Activated naive CD4-positive, alpha-beta T cell treated with anti-CD3 and anti-CD28 coated beads, Interleukin-2, amount 10 ng/mL, durations not matched to agents 7 days and 5 days (primary cell): ENCODE results near the gene WDR31.
"Not testable (repeated sequence)": the region's sequence is repeated elsewhere in the genome, so short reads cannot be mapped to it uniquely, and the experiment has no call there.

Experiments
- CTCF ChIA-PET: fragments of 350-600 bp; sonication (Branson Sonifier 250); formaldehyde crosslinking; loops from one replicate; lab custom pipeline; 2021; ENCODE audit warnings: antibody characterized with exemption; lab: Charles Lee
- DNase-seq: peaks from one replicate; pipeline ENCODE4 v3.0.0-alpha.2; 2020
- H3K27ac Mint-ChIP-seq: one replicate; pipeline ENCODE4 v1.8.0; 2021; ENCODE audit warnings: mild to moderate bottlenecking, moderate library complexity, mixed read lengths
- H3K27me3 Mint-ChIP-seq: one replicate; pipeline ENCODE4 v1.8.0; 2021; ENCODE audit warnings: mild to moderate bottlenecking, mixed read lengths
- H3K36me3 Mint-ChIP-seq: one replicate; pipeline ENCODE4 v1.8.0; 2021; ENCODE audit warnings: mixed read lengths
- H3K4me1 Mint-ChIP-seq: one replicate; pipeline ENCODE4 v1.8.0; 2021; ENCODE audit warnings: mixed read lengths
- H3K4me3 Mint-ChIP-seq: one replicate; pipeline ENCODE4 v1.8.0; 2021; ENCODE audit warnings: mild to moderate bottlenecking, moderate library complexity, mixed read lengths
- H3K9me3 Mint-ChIP-seq: one replicate; pipeline ENCODE4 v1.8.0; 2021; ENCODE audit warnings: mixed read lengths

Gene WDR31

GRCh38 chr9:113310538-113310937, 29.5 kb downstream of the WDR31 start:
- Mint-ChIP-seq H3K9me3 (no peaks in the 10 kb centered on the region), H3K27me3 (peaks cover 14% of the 10 kb centered on the region), H3K27ac (no peak overlapping the region), H3K4me1 (no peaks in the 10 kb centered on the region), H3K4me3 (no peak overlapping the region), H3K36me3 (no peaks in the 10 kb centered on the region)
- no peak for DNase-seq
- CTCF ChIA-PET = interaction anchor here (0.8 to 5.3 kb wide), 10 partner anchors 10 to 348 kb away, joined by 3 to 43 read pairs (median 4); partner anchors contain the start of genes ALAD and WDR31

DNA sequence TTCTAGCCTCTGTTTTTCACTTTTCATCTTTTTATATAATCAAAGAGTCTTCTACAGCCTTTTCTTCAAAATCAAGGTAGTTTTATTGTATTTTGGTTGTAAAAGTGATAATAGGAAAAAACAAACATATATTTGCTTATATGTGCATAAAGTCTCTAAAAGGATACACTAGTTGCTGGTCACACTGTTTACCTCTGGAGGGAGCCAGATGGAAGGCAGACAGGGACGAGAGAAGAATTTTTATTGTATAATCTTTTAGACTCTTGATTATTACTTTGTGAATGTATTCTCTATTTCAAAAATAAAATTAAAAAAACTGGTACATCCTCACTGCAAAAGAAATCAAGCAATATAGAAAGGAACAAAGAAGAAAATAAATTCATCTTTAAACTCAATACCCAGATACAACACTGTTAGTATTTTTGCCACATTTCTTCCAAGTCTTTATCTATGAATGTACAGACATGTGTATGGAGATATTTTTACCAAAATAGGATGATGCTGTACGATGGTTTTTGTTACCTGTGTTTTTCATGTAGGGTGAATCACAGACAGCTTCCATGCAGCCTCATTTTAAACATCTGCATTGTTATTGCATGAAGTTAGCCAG, 30.8 kb downstream of the WDR31 start:
- Mint-ChIP-seq H3K4me1 (no peaks in the 10 kb centered on the region), H3K27me3 (peaks cover 10% of the 10 kb centered on the region), H3K27ac (no peak overlapping the region), H3K9me3 (no peaks in the 10 kb centered on the region), H3K4me3 (no peak overlapping the region), H3K36me3 (no peaks in the 10 kb centered on the region)
- DNase-seq = peak; percentile 52
- CTCF ChIA-PET = interaction anchor here (0.6 to 5.3 kb wide), 10 partner anchors 49 to 349 kb away, joined by 3 to 43 read pairs (median 6); partner anchors contain the start of gene ALAD

DNA sequence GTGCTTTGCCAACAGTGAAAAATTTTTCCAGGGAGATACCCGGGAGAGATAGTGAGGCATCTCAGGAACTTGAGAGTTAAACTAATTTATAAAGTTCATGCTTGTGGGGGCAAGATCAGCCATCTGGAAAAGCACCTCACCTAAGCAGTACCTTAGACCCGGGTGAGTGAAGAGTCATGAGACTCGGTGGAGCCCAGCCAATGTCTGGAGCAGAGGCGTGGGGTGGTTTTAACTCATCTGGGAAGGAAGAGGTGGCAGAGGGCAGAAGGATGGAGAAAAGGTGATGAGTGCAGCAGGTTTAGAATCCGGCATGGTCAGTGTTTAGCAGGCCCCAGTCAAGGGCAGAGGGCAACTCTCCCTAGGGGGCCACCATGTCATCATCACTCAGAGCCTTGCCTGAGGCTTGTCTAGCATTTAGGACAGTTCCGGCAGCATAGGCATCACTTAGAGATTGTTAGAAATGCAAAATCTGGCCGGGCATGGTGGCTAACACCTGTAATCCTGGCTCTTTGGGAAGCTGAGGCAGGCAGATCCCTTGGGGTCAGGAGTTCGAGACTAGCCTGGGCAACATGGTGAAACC, 32.6 kb downstream of the WDR31 start:
- no peak overlapping the region for H3K27ac Mint-ChIP-seq
- CTCF ChIA-PET = interaction anchor here (5.3 kb wide), 1 partner anchor 100 kb away, joined by 43 read pairs; no protein-coding TSS in a partner anchor

DNA sequence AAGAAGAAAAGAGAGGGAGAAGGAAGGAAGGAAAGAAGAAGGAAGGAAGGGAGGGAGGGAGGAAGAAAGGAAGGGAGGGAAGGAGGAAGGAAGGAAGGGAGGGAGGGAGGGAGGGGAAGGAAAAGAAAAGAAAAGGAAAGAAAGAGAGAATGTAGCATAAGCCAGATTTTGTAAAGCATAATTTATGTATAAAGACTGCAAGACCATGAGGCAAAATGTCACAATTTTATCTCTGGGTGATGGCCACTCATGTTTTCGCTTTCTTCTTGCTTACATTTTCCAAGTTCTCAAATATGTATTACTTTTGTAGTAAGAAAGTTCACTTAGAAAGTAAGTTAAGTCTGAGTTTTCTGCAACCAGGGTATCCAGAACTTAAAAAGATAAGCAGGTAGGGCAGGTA, 33.5 kb downstream of the WDR31 start:
- Mint-ChIP-seq H3K4me1 (no peaks in the 10 kb centered on the region), H3K4me3 (no peak overlapping the region), H3K27me3 (peaks cover 22% of the 10 kb centered on the region), H3K9me3 (no peaks in the 10 kb centered on the region), H3K27ac (no peak overlapping the region), H3K36me3 (no peaks in the 10 kb centered on the region)
- CTCF ChIA-PET = no interaction called here
- DNase-seq = no peak

More for the DNA sequence above, 32.6 kb downstream of the WDR31 start:
- no peaks in the 10 kb centered on the region for H3K36me3 Mint-ChIP-seq
- no peak overlapping the region for H3K4me3 Mint-ChIP-seq
- H3K4me1 Mint-ChIP-seq = no peaks in the 10 kb centered on the region
- no peak for DNase-seq
- H3K27me3 Mint-ChIP-seq = peaks cover 17% of the 10 kb centered on the region
- no peaks in the 10 kb centered on the region for H3K9me3 Mint-ChIP-seq

- no peaks in the 10 kb centered on the region for H3K4me1 Mint-ChIP-seq
- no peak within 1 kb of the TSS for H3K4me3 Mint-ChIP-seq
- no peak within 1 kb of the TSS for H3K27ac Mint-ChIP-seq
- no peaks in the 10 kb centered on the region for H3K9me3 Mint-ChIP-seq
- H3K36me3 Mint-ChIP-seq = no peaks in the 10 kb centered on the region
- H3K27me3 Mint-ChIP-seq = peaks cover 30% of the 10 kb centered on the region
- no peak for DNase-seq
- CTCF ChIA-PET = no interaction called here
Observed at GRCh38 chr9:113302792-113303418, 37.2 kb downstream of the WDR31 start, which contains the start of gene RNF183. RNF183 (minus strand) TSS chr9:113303376; CDS start chr9:113298184, 5,192 bp downstream.

- Mint-ChIP-seq H3K4me1 (no peaks in the 10 kb centered on the region), H3K27ac (no peak overlapping the region), H3K4me3 (no peak overlapping the region), H3K27me3 (peaks cover 32% of the 10 kb centered on the region), H3K36me3 (no peaks in the 10 kb centered on the region), H3K9me3 (no peaks in the 10 kb centered on the region)
- no peak for DNase-seq
- CTCF ChIA-PET = interaction anchor here (4.0 kb wide), 1 partner anchor 353 kb away, joined by 13 read pairs; no protein-coding TSS in a partner anchor
Observed at GRCh38 chr9:113301548-113301947, 38.5 kb downstream of the WDR31 start.

GRCh38 chr9:113299800-113300292, 40.2 kb downstream of the WDR31 start:
- H3K9me3 Mint-ChIP-seq = no peaks in the 10 kb centered on the region
- peaks cover 26% of the 10 kb centered on the region for H3K27me3 Mint-ChIP-seq
- H3K4me1 Mint-ChIP-seq = no peaks in the 10 kb centered on the region
- no peak overlapping the region for H3K4me3 Mint-ChIP-seq
- H3K36me3 Mint-ChIP-seq = no peaks in the 10 kb centered on the region
- no peak for DNase-seq
- CTCF ChIA-PET = interaction anchor here (1.3 to 4.0 kb wide), 3 partner anchors 25 to 355 kb away, joined by 3 to 13 read pairs (median 5); no protein-coding TSS in a partner anchor
- H3K27ac Mint-ChIP-seq = no peak overlapping the region

DNA sequence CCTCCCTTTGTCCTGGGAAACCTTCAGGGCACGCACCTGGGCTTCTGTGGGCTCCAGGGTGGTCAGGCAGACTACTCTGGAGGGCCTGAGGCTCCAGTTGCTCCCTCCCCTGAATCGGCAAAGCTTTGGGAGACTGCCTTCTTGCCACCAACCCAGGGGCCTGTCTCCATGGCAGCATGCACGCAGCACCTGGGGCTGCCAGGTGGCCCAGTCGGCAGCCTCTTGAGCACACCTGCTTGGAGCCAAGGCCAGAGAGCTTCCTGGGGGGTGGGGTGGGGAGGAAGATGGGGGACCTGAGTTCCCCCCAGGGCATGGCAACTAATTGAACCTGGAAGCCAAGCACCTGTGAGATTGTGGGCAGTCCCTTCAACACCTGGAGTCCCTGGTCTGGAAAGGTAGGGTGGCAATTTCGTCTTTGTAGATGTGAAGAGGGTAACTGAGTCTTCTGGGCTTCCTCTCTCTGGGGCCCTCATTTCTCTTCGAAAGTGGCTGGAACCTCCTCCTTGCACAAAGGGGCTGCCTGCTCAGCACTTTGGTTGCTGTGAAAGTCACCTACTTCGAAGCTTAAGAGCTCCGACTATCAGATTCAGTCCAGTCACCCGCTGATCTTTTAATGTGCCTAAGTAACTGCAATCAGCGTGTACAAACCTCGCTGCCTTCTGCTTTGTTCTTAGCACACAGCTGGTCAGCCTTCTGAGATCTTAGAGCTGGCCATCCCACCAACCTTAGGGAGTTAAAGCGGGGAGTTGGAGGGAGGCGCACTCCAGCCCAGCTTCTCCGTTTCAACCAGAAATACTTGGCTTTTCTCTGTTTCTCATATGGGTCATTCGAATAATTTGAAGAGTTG, 40.9 kb downstream of the WDR31 start:
- H3K36me3 Mint-ChIP-seq = no peaks in the 10 kb centered on the region
- CTCF ChIA-PET = interaction anchor here (1.3 to 4.0 kb wide), 3 partner anchors 25 to 356 kb away, joined by 3 to 13 read pairs (median 5); no protein-coding TSS in a partner anchor
- no peaks in the 10 kb centered on the region for H3K4me1 Mint-ChIP-seq
- no peak overlapping the region for H3K4me3 Mint-ChIP-seq
- H3K9me3 Mint-ChIP-seq = no peaks in the 10 kb centered on the region
- H3K27ac Mint-ChIP-seq = no peak overlapping the region
- no peak for DNase-seq
- H3K27me3 Mint-ChIP-seq = peaks cover 26% of the 10 kb centered on the region

DNA sequence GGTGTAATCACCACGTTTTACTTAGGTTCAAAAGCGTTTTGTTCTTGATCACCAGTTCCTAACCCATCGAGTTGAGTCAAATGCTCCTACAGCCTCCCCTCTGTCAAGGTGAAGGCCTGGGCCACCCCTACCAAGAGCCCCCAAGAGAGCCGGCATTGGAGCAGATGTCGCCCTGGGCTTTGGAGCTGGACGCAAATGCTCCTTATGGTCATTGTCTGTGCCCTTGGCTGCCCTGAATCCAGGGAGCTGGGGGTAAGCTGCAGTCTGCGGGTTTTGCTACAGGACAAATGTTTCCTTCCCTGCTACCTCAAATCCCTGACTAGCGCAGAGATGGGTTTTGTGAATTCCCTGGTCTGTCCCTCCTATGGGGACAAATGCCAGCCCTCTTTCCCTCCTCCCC, 41.8 kb downstream of the WDR31 start:
- Mint-ChIP-seq H3K4me1 (no peaks in the 10 kb centered on the region), H3K9me3 (no peaks in the 10 kb centered on the region), H3K27ac (no peak overlapping the region), H3K27me3 (peaks cover 25% of the 10 kb centered on the region), H3K36me3 (no peaks in the 10 kb centered on the region), H3K4me3 (no peak overlapping the region)
- DNase-seq = no peak
- CTCF ChIA-PET = interaction anchor here (4.0 kb wide), 1 partner anchor 356 kb away, joined by 13 read pairs; no protein-coding TSS in a partner anchor

DNA sequence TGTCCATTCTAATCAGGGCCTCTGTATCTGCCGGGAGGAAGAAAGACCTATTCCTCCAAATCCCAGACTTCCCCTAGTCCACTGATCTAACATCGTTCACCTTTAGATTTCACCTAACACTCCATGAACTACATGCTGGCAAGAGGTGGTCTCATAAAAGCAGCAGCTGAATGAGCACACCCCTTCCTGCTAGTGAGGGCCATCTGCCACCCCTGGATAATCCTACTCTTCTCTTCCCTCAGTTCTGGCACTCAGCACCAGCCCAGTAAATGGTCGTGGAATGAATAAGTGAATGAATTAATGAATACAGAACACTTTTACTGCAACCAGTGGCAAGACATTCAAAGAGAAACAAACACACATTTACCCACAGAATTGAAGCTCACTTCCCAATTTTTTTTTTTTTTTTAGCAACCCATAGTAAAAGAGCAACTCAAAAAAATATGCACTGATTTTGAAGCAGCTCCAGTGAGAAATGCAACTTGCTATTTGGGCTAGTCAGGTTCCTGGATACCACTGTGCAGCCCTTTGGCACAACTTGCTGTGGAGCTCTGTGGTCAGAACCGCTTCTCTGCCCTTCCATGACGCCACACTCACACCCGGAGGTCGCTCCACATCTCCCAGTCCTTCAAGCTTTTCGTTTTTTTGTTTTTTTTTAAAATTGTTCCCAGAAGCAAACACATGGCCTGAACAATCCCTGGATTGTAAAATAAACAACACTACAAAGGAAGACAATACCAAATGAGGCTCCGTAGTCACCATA, 43.1 kb downstream of the WDR31 start:
- H3K4me3 Mint-ChIP-seq = no peak overlapping the region
- H3K9me3 Mint-ChIP-seq = no peaks in the 10 kb centered on the region
- no peak for DNase-seq
- H3K4me1 Mint-ChIP-seq = no peaks in the 10 kb centered on the region
- H3K27me3 Mint-ChIP-seq = peaks cover 15% of the 10 kb centered on the region
- CTCF ChIA-PET = interaction anchor here (0.6 to 1.1 kb wide), 2 partner anchors 14 to 283 kb away, joined by 3 to 4 read pairs; no protein-coding TSS in a partner anchor
- H3K36me3 Mint-ChIP-seq = peaks cover 3% of the 10 kb centered on the region
- no peak overlapping the region for H3K27ac Mint-ChIP-seq

- not testable (repeated sequence) for DNase-seq, H3K9me3 Mint-ChIP-seq, H3K36me3 Mint-ChIP-seq, H3K4me1 Mint-ChIP-seq, H3K4me3 Mint-ChIP-seq, H3K27ac Mint-ChIP-seq
- CTCF ChIA-PET = interaction anchor here (1.1 kb wide), 1 partner anchor 15 kb away, joined by 3 read pairs; no protein-coding TSS in a partner anchor
- peaks cover 15% of the 10 kb centered on the region for H3K27me3 Mint-ChIP-seq
Observed at GRCh38 chr9:113296247-113296646, 43.8 kb downstream of the WDR31 start.

DNA sequence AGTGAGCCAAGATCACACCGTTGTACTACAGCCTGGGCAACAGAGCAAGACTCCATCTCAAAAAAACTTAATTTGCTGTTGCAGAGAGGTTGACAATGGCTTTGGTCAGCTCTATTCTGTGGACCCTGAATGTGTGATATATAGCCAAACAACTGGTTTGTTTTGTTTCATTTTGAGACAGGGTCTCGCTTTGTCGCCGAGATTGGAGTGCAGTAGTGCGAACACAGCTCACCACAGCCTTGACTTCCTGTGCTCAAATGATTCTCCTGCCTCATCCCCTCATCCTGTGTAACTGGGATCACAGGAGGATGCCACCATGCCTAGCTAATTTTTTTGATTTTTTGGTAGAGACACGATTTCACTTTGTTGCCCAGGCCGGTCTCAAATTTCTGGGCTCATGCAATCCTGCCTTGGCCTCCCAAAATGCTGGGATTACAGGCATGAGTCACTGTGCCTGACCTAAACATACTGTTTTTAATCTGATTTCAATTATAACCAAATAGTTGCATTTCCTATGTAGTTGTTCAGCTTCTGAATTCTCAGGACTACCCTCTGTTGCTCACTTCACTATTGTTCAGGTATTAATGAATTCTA, 46.7 kb downstream of the WDR31 start:
- no peak for DNase-seq
- H3K4me3 Mint-ChIP-seq = no peak overlapping the region
- H3K4me1 Mint-ChIP-seq = no peaks in the 10 kb centered on the region
- H3K36me3 Mint-ChIP-seq = peaks cover 33% of the 10 kb centered on the region
- CTCF ChIA-PET = no interaction called here
- H3K27ac Mint-ChIP-seq = no peak overlapping the region
- peaks cover 6% of the 10 kb centered on the region for H3K27me3 Mint-ChIP-seq
- H3K9me3 Mint-ChIP-seq = no peaks in the 10 kb centered on the region
